Esophagus muscularis mucosa (tissue), 3 donors: ENCODE measurements around the gene ACER3.

Experiments
- POLR2A ChIP-seq: fragments of 450-650 bp; IDR thresholded peaks from one replicate; pipeline ENCODE4 v1.6.1; 2017; ENCODE audit warnings: antibody characterized with exemption, moderate library complexity, mild to moderate bottlenecking, low read depth
- TF ChIP-seq, protein P1 (sequence below), 3 experiments: fragments of 200-600 bp in 2 of 3; fragments of 450-650 bp in 1 of 3; sonication (generic) in 2 of 3; IDR thresholded peaks; one replicate each; pipeline ENCODE4 v1.5.1; 2017 to 2019; ENCODE audit warnings: antibody characterized with exemption in 3 of 3, mild to moderate bottlenecking in 2 of 3, moderate library complexity in 1 of 3

GRCh38 chr11:76902121-76903014, 41.6 kb downstream of the ACER3 start:
- TF ChIP-seq, protein P1, sequence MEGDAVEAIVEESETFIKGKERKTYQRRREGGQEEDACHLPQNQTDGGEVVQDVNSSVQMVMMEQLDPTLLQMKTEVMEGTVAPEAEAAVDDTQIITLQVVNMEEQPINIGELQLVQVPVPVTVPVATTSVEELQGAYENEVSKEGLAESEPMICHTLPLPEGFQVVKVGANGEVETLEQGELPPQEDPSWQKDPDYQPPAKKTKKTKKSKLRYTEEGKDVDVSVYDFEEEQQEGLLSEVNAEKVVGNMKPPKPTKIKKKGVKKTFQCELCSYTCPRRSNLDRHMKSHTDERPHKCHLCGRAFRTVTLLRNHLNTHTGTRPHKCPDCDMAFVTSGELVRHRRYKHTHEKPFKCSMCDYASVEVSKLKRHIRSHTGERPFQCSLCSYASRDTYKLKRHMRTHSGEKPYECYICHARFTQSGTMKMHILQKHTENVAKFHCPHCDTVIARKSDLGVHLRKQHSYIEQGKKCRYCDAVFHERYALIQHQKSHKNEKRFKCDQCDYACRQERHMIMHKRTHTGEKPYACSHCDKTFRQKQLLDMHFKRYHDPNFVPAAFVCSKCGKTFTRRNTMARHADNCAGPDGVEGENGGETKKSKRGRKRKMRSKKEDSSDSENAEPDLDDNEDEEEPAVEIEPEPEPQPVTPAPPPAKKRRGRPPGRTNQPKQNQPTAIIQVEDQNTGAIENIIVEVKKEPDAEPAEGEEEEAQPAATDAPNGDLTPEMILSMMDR (IDR thresholded peaks at IDR 0.05) = no peak
- TF ChIP-seq POLR2A = no peak
